Stimulated activated naive CD8-positive, alpha-beta T cell treated with anti-CD3 and anti-CD28 coated beads, Interleukin-15, Interleukin-2, amounts not matched to agents 100 ng/mL and 50 ng/mL, for 24 hours (primary cell): ENCODE measurements around the gene HIVEP2.
A peak's percentile ranks its signal among the peaks of the same experiment; 100 is the strongest.

ENCODE experiments used
- H3K27ac Mint-ChIP-seq: one replicate; pipeline ENCODE4 v1.8.0; 2021; ENCODE audit warnings: mild to moderate bottlenecking, mixed read lengths
- H3K27me3 Mint-ChIP-seq: one replicate; pipeline ENCODE4 v1.8.0; 2021; ENCODE audit warnings: mixed read lengths
- H3K36me3 Mint-ChIP-seq: one replicate; pipeline ENCODE4 v1.8.0; 2021; ENCODE audit warnings: low read depth, mixed read lengths
- H3K4me1 Mint-ChIP-seq: one replicate; pipeline ENCODE4 v1.8.0; 2021; ENCODE audit warnings: low read depth, mixed read lengths
- H3K4me3 Mint-ChIP-seq: one replicate; pipeline ENCODE4 v1.8.0; 2021; ENCODE audit warnings: mild to moderate bottlenecking, mixed read lengths
- H3K9me3 Mint-ChIP-seq: one replicate; pipeline ENCODE4 v1.8.0; 2021; ENCODE audit warnings: mixed read lengths

The HIVEP2 gene

GRCh38 chr6:142881290-142881689, 63.7 kb downstream of the HIVEP2 start:
- peaks cover 96% of the 10 kb centered on the region for H3K4me1 Mint-ChIP-seq
- H3K4me3 Mint-ChIP-seq = no peak overlapping the region
- no peaks in the 10 kb centered on the region for H3K27me3 Mint-ChIP-seq
- peak overlapping the region; percentile 59 for H3K27ac Mint-ChIP-seq
- H3K36me3 Mint-ChIP-seq = peaks cover 51% of the 10 kb centered on the region
- peaks cover 3% of the 10 kb centered on the region for H3K9me3 Mint-ChIP-seq

GRCh38 chr6:142880201-142880600, 64.8 kb downstream of the HIVEP2 start:
- no peak overlapping the region for H3K4me3 Mint-ChIP-seq
- H3K36me3 Mint-ChIP-seq = peaks cover 62% of the 10 kb centered on the region
- peaks cover 3% of the 10 kb centered on the region for H3K9me3 Mint-ChIP-seq
- peaks cover 96% of the 10 kb centered on the region for H3K4me1 Mint-ChIP-seq
- H3K27ac Mint-ChIP-seq = peak overlapping the region; percentile 52
- H3K27me3 Mint-ChIP-seq = no peaks in the 10 kb centered on the region

DNA sequence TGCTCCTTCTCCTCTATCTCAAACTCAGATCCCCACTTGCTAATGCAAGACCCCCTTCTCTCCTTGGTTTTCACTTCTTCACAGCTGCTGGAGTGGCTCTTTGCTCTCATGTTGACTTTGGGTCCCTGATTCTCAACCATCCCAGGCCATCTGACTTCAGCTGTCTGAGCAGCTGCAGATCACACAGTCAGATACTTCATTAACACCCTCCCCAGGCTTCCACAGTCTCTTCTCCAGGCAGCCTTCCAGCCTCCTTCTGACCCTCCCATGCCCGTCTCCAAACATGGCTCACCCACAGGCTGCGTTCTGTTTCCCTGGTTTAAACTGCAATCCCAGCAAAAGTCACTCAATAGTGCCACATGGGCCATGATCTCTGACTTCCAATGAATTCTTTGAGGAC, 65.4 kb downstream of the HIVEP2 start:
- H3K36me3 Mint-ChIP-seq = peaks cover 62% of the 10 kb centered on the region
- peak overlapping the region; percentile 72 for H3K27ac Mint-ChIP-seq
- H3K9me3 Mint-ChIP-seq = peaks cover 3% of the 10 kb centered on the region
- H3K4me1 Mint-ChIP-seq = peaks cover 96% of the 10 kb centered on the region
- H3K27me3 Mint-ChIP-seq = no peaks in the 10 kb centered on the region
- H3K4me3 Mint-ChIP-seq = no peak overlapping the region

GRCh38 chr6:142879076-142879475, 65.9 kb downstream of the HIVEP2 start:
- H3K4me1 Mint-ChIP-seq = peaks cover 96% of the 10 kb centered on the region
- H3K36me3 Mint-ChIP-seq = peaks cover 59% of the 10 kb centered on the region
- no peaks in the 10 kb centered on the region for H3K27me3 Mint-ChIP-seq
- H3K4me3 Mint-ChIP-seq = no peak overlapping the region
- peak overlapping the region; percentile 72 for H3K27ac Mint-ChIP-seq
- peaks cover 3% of the 10 kb centered on the region for H3K9me3 Mint-ChIP-seq

DNA sequence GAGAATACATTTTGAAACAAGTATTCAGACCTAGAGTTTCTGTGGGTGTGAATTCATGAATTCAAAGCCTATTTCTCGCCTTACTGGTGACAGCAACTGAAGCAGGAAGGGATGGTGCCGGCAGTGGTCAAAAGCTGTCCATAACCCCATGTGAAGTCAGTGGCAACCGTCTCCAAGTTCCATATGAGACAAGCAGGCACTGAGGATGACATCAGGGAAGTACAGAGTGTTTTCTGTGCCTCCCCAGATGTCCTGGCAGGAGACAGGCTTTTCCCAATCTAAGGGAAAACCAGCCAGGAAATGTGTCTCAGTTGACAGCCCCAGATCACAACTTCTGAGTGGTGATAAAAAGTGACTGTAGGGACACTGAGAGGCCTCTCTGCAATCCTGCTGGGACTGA, 66.6 kb downstream of the HIVEP2 start:
- H3K27ac Mint-ChIP-seq = peak overlapping the region; percentile 51
- H3K36me3 Mint-ChIP-seq = peaks cover 63% of the 10 kb centered on the region

DNA sequence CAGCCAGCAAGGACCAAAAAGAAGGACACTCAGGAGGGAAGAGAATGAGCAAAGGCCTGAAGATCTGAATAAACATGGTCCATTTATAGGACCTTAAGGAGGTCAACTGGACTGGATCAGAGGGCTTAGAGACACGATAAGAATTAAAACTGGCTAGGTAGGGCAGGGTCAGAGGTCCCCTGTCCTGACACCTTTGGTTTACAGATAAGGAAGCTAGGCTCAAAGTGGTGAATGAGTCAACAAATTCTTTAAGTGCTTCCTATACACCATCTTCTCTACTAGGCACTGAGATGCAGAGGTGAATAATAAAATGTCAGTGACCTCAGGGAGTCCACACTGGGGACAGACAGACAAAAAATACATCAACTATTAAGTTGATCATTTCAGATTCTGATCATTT, 70.3 kb downstream of the HIVEP2 start:
- no peak overlapping the region for H3K4me3 Mint-ChIP-seq
- no peaks in the 10 kb centered on the region for H3K27me3 Mint-ChIP-seq
- peaks cover 3% of the 10 kb centered on the region for H3K9me3 Mint-ChIP-seq
- peaks cover 57% of the 10 kb centered on the region for H3K36me3 Mint-ChIP-seq
- peak overlapping the region; percentile 89 for H3K27ac Mint-ChIP-seq
- peaks cover 98% of the 10 kb centered on the region for H3K4me1 Mint-ChIP-seq

More for the DNA sequence above, 66.6 kb downstream of the HIVEP2 start:
- Mint-ChIP-seq H3K9me3 (peaks cover 3% of the 10 kb centered on the region), H3K4me1 (peaks cover 96% of the 10 kb centered on the region), H3K27me3 (no peaks in the 10 kb centered on the region), H3K4me3 (no peak overlapping the region)

DNA sequence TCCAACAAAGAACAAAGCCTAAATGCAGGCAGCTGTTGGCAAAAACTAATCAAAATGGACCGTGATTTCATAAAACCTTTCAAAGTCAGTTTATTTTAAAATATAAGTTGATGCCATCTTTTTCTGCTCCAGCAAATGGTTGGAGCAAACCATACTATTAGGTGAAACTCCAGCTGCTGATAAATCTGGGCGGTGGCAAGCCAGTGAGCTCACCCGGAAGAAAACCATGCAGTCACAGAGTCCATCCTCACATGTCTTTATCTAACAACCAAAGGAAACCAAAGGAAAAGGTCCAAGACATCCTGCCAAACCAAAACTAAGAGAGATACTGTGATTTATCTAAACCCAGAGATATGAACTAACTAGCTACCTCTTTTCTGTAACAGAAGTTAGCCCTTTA, 72.6 kb downstream of the HIVEP2 start:
- H3K27ac Mint-ChIP-seq = peak overlapping the region; percentile 85
- H3K36me3 Mint-ChIP-seq = peaks cover 37% of the 10 kb centered on the region
- peak overlapping the region; percentile 28 for H3K4me3 Mint-ChIP-seq
- peaks cover 95% of the 10 kb centered on the region for H3K4me1 Mint-ChIP-seq
- no peaks in the 10 kb centered on the region for H3K9me3 Mint-ChIP-seq
- H3K27me3 Mint-ChIP-seq = no peaks in the 10 kb centered on the region

- H3K27ac Mint-ChIP-seq = peak overlapping the region; percentile 85
- peak overlapping the region; percentile 63 for H3K4me3 Mint-ChIP-seq
- H3K36me3 Mint-ChIP-seq = peaks cover 38% of the 10 kb centered on the region
- H3K4me1 Mint-ChIP-seq = peaks cover 96% of the 10 kb centered on the region
- H3K9me3 Mint-ChIP-seq = no peaks in the 10 kb centered on the region
- no peaks in the 10 kb centered on the region for H3K27me3 Mint-ChIP-seq
Observed at GRCh38 chr6:142871910-142872331, 73.1 kb downstream of the HIVEP2 start.

DNA sequence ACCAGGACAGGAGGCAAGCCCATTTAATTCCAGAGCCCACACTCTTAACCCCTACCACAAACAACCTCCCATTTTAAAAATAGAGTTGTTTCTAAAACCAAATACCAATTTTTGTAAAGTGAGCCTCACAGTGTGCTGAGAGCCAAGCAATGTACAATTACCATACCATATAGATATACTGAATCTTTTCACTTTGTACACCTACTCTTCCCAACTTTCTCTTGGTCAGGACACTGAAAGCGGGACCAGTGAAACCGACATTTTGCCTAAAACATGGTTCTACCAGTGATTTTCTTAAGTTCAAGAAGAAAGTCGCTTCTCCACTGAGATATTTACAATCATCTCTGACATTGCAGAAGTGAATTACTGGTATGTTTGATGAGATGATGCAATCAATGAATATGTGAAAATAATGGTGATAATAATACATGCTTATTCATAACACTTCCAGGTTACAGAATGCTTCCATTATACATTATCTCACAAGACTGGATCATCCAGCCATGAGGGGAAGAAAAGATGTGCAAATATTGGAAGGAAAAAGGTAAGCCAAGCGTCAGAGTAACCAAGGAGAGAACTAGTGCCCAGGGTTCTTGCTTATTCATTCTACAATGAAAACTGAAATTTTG, 74.1 kb downstream of the HIVEP2 start:
- Mint-ChIP-seq H3K9me3 (no peaks in the 10 kb centered on the region), H3K4me3 (peak overlapping the region; percentile 28), H3K27ac (peak overlapping the region; percentile 75), H3K27me3 (no peaks in the 10 kb centered on the region), H3K36me3 (peaks cover 32% of the 10 kb centered on the region), H3K4me1 (peaks cover 97% of the 10 kb centered on the region)

- no peaks in the 10 kb centered on the region for H3K27me3 Mint-ChIP-seq
- no peaks in the 10 kb centered on the region for H3K9me3 Mint-ChIP-seq
- no peak overlapping the region for H3K4me3 Mint-ChIP-seq
- no peak overlapping the region for H3K27ac Mint-ChIP-seq
- H3K4me1 Mint-ChIP-seq = peaks cover 95% of the 10 kb centered on the region
- peaks cover 25% of the 10 kb centered on the region for H3K36me3 Mint-ChIP-seq
Observed at GRCh38 chr6:142868917-142869316, 76.1 kb downstream of the HIVEP2 start.

DNA sequence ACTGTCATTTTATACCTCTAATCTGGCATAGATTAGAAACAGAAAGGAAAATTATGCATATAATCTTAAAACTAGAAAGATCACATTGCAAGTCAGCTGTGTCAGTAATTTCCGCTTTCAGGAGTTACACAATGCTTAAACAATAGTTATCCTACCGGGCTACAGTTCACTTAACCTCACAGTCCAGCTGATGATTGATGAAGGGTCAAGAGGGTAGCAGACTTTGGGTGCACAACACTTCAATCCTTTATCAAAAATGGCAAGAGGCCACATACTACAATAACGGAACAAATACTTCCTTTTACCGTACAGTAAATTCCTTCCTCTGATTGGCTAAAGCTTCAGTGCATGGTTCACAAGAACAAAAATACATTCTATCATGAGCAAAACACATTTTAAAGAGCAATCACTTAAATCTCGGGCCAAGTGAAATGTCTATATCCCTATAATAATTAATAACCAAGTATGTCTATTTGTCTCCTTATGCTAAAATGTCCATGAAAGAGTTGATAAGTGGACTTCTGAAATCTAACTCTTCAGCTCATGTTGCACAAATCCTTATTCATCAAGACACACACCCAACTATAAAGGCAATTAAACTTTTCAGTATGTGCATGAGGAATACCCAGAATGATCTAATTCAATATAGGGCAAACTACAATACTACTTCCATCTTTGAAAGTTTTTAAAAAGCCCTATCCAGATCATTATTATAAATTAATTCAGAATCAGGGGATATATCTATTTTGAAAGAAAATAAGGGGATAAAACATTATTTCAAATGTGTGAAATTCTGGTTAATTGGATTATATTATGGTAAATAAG, 76.8 kb downstream of the HIVEP2 start:
- Mint-ChIP-seq H3K36me3 (peaks cover 21% of the 10 kb centered on the region), H3K27ac (peak overlapping the region; percentile 47), H3K4me3 (peak overlapping the region; percentile 49)

DNA sequence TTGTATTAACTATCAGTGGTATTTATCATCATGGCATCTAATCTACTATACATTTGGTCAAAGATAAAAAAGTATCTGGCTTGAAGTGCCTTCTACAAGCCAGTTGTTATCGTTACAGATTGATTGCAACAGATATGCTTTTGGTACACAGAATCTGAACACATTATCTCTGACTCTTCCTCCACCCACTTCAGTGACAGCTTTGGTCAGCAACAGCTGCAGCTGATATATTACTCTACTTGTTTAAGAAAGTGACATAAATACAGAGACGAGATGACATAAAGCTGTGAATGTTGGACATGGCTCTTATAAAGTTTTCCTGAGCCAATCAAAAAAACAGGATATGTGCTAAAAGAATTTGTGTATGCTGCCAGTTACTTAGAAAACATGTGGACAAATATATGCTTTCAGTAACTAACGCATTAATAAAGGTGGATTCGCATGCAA, 77.6 kb downstream of the HIVEP2 start:
- Mint-ChIP-seq H3K4me1 (peaks cover 86% of the 10 kb centered on the region), H3K4me3 (no peak overlapping the region), H3K9me3 (no peaks in the 10 kb centered on the region), H3K27me3 (no peaks in the 10 kb centered on the region), H3K36me3 (peaks cover 21% of the 10 kb centered on the region), H3K27ac (peak overlapping the region; percentile 31)

More for the DNA sequence above, 76.8 kb downstream of the HIVEP2 start:
- Mint-ChIP-seq H3K27me3 (no peaks in the 10 kb centered on the region), H3K9me3 (no peaks in the 10 kb centered on the region), H3K4me1 (peaks cover 94% of the 10 kb centered on the region)

DNA sequence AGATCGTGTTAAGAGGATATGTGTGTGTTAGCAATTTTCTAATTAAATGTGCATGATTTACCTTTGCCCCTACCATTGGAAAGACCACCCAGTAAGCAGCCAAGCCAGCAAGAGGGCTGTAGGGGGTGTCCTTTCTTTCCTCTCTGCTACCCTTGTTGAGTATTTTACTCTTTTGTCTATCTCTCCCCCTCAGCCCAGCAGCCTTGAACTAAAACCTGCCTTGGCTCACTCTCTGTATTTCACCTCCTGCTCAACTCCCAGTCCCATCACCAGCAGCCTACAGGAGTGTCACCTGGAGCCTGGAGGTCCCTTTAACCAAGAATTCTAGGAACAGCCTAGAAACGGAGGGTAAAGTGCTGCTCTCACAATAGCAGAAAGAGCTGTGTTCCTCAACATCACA, 81.0 kb downstream of the HIVEP2 start:
- Mint-ChIP-seq H3K4me1 (peaks cover 81% of the 10 kb centered on the region), H3K36me3 (peaks cover 26% of the 10 kb centered on the region), H3K27me3 (no peaks in the 10 kb centered on the region), H3K9me3 (no peaks in the 10 kb centered on the region), H3K27ac (peak overlapping the region; percentile 73), H3K4me3 (no peak overlapping the region)

- H3K27me3 Mint-ChIP-seq = no peaks in the 10 kb centered on the region
- no peak overlapping the region for H3K4me3 Mint-ChIP-seq
- no peak overlapping the region for H3K27ac Mint-ChIP-seq
- no peaks in the 10 kb centered on the region for H3K9me3 Mint-ChIP-seq
- peaks cover 24% of the 10 kb centered on the region for H3K36me3 Mint-ChIP-seq
- peaks cover 81% of the 10 kb centered on the region for H3K4me1 Mint-ChIP-seq
Observed at GRCh38 chr6:142861711-142862110, 83.3 kb downstream of the HIVEP2 start.

- H3K27me3 Mint-ChIP-seq = no peaks in the 10 kb centered on the region
- H3K27ac Mint-ChIP-seq = peak overlapping the region; percentile 36
- peaks cover 32% of the 10 kb centered on the region for H3K36me3 Mint-ChIP-seq
- H3K4me1 Mint-ChIP-seq = peaks cover 81% of the 10 kb centered on the region
- no peak overlapping the region for H3K4me3 Mint-ChIP-seq
- no peaks in the 10 kb centered on the region for H3K9me3 Mint-ChIP-seq
Observed at GRCh38 chr6:142860498-142860897, 84.5 kb downstream of the HIVEP2 start.
